GM12872 (cell line): ENCODE measurements around the gene KLHDC9.

Source experiments
- TF ChIP-seq, protein P1 (sequence below): IDR thresholded peaks from 3 replicates; pipeline ENCODE4 v1.5.1; 2011; ENCODE audit warnings: low read depth, mild to moderate bottlenecking, low read length, moderate library complexity; ENCODE audit not compliant: insufficient read depth

Gene KLHDC9, protein sequence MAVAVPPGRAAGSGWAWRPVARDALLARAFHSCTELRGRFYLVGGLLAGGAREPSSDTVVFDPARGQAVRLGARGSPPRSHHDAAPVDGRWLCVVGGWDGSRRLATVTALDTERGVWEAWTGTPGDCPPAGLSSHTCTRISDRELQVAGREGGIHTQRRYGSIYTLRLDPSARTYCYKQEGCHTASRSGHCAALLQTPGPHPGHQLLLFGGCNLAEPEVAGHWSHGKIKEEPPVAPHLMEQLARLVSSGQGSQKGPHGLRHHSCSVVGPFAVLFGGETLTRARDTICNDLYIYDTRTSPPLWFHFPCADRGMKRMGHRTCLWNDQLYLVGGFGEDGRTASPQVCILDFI

DNA sequence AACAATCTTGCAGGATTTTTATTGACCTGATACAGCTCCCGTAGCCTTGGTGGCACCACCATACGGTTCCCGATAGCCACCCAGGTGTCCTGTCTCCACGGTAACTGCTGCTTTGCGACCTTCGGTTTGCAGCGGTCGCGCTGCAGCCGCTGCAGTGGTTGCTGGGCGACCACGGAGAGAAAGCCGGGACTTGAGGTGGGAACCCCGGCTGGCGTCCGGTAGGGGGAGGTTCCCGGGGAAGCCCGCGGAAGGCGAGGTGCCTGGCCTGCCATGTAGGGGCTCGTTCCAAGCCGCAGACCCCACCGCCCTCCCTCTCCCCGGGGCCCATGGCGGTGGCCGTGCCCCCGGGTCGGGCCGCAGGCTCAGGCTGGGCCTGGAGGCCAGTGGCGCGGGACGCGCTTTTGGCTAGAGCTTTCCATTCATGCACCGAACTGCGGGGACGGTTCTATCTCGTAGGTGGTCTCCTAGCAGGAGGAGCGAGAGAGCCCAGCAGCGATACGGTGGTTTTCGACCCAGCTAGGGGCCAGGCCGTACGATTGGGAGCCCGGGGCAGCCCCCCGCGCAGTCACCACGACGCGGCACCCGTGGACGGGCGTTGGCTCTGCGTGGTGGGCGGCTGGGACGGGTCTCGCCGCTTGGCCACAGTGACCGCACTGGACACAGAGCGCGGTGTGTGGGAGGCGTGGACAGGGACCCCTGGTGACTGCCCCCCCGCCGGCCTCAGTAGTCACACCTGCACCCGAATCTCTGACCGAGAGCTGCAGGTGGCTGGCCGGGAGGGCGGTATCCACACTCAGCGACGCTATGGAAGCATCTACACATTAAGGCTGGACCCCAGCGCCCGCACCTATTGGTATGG, at the start of gene KLHDC9:
KLHDC9 (plus strand) TSS at position 152 of the 859 bp plus-strand sequence; CDS start at position 327, 175 bp downstream.
- TF ChIP-seq, protein P1, sequence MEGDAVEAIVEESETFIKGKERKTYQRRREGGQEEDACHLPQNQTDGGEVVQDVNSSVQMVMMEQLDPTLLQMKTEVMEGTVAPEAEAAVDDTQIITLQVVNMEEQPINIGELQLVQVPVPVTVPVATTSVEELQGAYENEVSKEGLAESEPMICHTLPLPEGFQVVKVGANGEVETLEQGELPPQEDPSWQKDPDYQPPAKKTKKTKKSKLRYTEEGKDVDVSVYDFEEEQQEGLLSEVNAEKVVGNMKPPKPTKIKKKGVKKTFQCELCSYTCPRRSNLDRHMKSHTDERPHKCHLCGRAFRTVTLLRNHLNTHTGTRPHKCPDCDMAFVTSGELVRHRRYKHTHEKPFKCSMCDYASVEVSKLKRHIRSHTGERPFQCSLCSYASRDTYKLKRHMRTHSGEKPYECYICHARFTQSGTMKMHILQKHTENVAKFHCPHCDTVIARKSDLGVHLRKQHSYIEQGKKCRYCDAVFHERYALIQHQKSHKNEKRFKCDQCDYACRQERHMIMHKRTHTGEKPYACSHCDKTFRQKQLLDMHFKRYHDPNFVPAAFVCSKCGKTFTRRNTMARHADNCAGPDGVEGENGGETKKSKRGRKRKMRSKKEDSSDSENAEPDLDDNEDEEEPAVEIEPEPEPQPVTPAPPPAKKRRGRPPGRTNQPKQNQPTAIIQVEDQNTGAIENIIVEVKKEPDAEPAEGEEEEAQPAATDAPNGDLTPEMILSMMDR: peak; percentile 10; the same call in 1 of the 3 replicates

DNA sequence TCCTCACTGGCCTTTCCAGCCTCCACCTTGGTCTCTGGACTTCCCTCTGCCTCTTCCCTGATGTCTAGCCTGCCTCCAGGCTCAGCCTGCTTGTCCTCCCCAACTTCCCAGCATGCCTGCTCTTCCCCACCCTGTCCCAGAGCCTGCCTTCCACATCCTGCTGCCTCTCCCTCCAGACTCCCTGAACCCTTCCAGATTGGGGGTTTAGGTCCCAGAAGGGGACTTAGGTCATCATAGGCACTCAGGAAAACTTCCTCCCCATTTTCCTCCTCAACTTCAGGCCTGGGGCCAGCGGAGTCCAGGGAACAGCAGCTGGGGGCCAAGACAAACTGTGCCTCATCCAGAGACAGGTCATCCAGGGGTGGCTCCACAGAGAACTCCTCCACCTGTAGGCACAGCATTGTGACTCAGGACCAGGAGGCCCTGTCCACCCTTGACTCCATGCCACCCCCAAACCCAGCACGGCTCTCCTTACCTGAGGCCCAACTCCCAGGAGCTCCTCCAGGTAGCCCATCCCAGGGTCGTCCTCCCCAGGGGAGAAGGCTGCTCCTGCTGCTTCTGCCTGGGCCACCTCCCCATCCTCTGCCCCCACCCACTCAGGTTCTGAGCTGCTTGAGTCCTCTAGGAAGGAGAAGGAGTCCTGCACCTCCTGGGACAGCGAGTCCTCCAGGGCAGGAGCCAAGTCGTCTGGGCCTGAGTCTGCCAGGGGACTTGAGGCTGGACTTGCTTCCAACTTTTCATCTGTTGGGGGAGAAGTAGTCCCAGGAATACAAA, 49.0 kb upstream of the KLHDC9 start:
- TF ChIP-seq, protein P1: no peak

DNA sequence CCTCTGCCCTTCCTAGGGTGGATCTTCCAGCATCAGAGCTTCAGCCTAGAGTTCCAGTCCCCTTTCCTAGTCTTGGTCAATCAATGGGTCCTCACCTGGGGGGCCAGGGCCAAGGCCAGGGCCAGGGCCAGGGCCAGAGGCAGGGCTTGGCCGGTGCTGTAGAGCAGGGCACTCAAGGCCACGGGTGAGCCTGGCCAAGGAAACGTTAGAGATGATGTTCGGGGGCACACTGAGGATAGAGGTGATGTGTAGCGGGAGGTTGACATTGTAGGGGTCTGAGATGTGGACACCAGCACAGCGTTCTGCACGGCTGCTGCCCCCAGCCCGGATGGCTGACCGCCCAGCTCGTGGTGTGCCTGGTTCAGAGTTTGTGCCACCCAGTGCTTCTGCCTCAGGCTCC, 46.9 kb upstream of the KLHDC9 start:
- TF ChIP-seq, protein P1: no peak

DNA sequence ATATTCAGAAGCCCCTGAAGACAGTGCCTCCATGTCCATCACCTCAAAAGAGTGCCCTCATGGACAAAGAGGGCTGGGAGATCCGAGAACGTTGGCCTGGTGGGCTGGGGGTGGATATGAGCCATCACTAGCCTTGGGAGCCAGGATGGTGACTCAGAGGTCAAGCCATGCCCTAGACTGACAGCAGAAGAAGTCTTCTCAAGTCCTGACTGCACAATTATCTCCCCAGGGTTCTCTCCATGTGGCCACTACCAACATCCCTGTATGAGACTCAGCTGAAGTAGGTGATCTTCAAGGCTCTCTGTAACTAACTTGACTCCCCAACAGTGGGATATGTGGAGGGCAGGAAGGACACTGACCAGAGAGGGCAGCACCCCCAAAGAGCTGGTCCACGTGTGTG, 45.3 kb upstream of the KLHDC9 start:
- TF ChIP-seq, protein P1: no peak

DNA sequence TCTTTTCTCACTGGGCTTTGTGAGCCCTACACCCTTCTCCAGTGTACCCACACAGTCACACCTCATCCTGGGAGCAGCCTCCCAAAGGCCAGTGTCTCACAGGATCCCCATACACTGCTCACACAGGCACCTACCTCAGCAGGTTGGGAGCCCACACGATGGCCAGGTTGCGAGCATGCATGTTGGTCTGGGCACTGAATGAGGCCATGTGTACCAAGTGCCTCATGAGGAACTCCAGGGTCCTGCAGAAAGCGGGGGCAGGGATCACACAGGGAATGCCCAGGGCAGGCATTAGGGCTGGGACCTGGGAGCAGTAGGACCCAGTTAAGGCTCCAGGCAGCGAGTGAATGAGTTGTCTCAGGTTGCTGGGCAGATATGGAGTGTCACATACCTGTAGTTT, 43.9 kb upstream of the KLHDC9 start:
- TF ChIP-seq, protein P1: no peak

DNA sequence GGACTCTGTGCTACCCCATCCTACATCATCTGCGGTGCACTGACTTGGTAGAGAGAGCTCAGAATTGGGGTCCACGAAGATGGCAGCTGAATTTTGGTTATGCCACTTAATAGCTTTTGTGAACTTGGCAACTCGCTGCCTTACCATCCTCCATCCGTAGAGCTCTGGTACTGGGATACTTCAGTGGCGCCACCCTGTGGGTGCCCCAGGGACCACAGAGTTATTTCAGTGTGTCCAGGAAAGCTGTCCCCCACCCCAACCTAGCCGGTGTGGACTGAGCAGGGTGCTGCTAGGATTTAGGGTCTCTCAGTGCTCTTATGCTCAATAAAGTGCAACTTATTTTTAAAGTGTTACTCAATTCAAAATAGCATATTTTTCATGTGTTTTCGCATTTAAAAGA, 43.4 kb upstream of the KLHDC9 start:
- TF ChIP-seq, protein P1: no peak

DNA sequence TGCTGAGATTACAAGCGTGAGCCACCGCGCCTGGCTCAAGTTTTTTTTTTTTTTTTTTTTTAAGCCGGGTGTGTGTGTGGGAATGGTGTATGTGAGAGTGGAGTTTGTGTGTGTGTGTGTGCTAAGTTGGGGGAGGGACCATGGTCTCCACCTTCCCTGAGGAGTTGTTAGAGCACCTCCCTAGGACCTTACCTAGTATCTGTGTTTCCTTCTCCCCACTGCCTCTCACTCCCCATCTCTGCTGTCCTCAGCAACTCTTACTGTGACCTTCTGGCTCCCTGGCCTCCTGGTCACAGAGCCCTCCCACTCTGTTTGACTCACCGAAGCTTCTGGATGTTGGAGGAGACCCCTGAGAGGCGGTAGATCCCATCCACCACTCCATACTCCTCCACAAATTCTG, 38.9 kb upstream of the KLHDC9 start:
- TF ChIP-seq, protein P1: no peak
